Pancreas (tissue), 10 donors: ENCODE measurements around the gene TGM2. TPM values are rescaled to one million over a fixed set of nuclear protein-coding genes. Genes with fewer than 3 reads are reported as not detected.

Source experiments
- ATAC-seq, 4 donors: fragments of 200-7000 bp; cut with Tn5 transposase; one replicate each; pipeline versions ENCODE4 v1.8.0 to v1.9.1; 2020; ENCODE audit warnings: mild to moderate bottlenecking in 4 of 4, moderate library complexity in 4 of 4
- DNase-seq, 6 donors: peaks; one replicate each; pipeline ENCODE4 v3.0.0-alpha.2; 2020
- FAIRE-seq: peaks from 2 replicates; lab custom pipeline; 2012; peaks lifted over from hg19 to GRCh38; lab: Jason Lieb, UNC
- H3K27ac ChIP-seq, 4 donors: fragments of 200-600 bp; sonication (generic); 1 replicate in 3 of 4; 2 replicates in 1 of 4; pipeline versions ENCODE4 v1.5.0 to v1.8.0; 2020
- H3K27me3 ChIP-seq, 4 donors: fragments of 200-600 bp; one replicate each; pipeline ENCODE4 v1.8.0; 2021
- H3K36me3 ChIP-seq, 3 donors: fragments of 200-600 bp; sonication (generic) in 1 of 3; one replicate each; pipeline versions ENCODE4 v1.5.0 to v1.8.0; 2020 to 2021
- H3K4me1 ChIP-seq, 3 donors: fragments of 200-600 bp; one replicate each; pipeline ENCODE4 v1.8.0; 2021
- H3K4me3 ChIP-seq, 4 donors: fragments of 200-600 bp; sonication (generic) in 2 of 4; one replicate each; pipeline versions ENCODE4 v1.5.0 to v1.8.0; 2020 to 2021
- H3K9me3 ChIP-seq, 4 donors: fragments of 200-600 bp; one replicate each; pipeline ENCODE4 v1.8.0; 2021
- WGBS, 2 donors: extraction: QIAGEN DNeasy Blood & Tissue Kit; methylation state at CpG; one replicate each; pipeline ENCODE4 v1.1.7; 2013; 5-methylcytosine and 5-hydroxymethylcytosine counted together
- intact Hi-C, 3 donors: fragments of 100-400 bp; cut with DNase I; formaldehyde crosslinking; loops; one replicate each; pipeline versions ENCODE4 v1.11.1 to v1.14.2; 2022
- polyA plus RNA-seq, 2 donors: library from polyadenylated mRNA; stranded (reverse); fragments of 200-250 nt; gene quantifications; one replicate each; pipeline ENCODE4 v1.2.3, GENCODE V29; 2013
- total RNA-seq, 6 donors: library from RNA; stranded (reverse); fragmentation: NEBNext Ultra II Directional in 4 of 6; extraction: Animal tissue kit (Norgen Biotek cat#: 25700) in 4 of 6; gene quantifications; one replicate each; pipeline versions ENCODE4 v1.2.1 to v1.2.4, GENCODE V29; 2021 to 2023
- TF ChIP-seq, protein P1 (sequence below), 4 donors: fragments of 200-600 bp; sonication (generic) in 3 of 4; IDR thresholded peaks; one replicate each; pipeline versions ENCODE4 v1.5.0 to v1.8.0; 2021; ENCODE audit warnings: antibody characterized with exemption in 4 of 4
- donor health status: healthy with polysubstance abuse.
- donor health status: DM: no; HTN: no; CAD: no; lungs with moderate emphysema.
- donor health status: DM: no; HTN: no; CAD: no.
- donor health status: control.
- donor health status: control.
- donor health status: Bipolar disorder and iron deficiency.
- donor health status: DM: yes; HTN: yes; CAD: no.
- donor health status: DM: no; HTN: no; CAD: no.
- donor health status: DM: no; HTN: no; CAD: no.
- donor health status: DM: yes; HTN: yes; CAD: no.

Gene TGM2
- total and polyA plus RNA-seq, 8 donors: 3.7 to 92.6 (median 10.8) TPM

- H3K27me3 ChIP-seq: no peaks in the 10 kb centered on the region
- intact Hi-C loops: no loop called here
- H3K36me3 ChIP-seq: no peaks in the 10 kb centered on the region
- no peaks in the 10 kb centered on the region for H3K9me3 ChIP-seq
- H3K4me1 ChIP-seq: peaks cover 0 to 6% (median 0%) of the 10 kb centered on the region in 3 donors
- TF ChIP-seq, protein P1, sequence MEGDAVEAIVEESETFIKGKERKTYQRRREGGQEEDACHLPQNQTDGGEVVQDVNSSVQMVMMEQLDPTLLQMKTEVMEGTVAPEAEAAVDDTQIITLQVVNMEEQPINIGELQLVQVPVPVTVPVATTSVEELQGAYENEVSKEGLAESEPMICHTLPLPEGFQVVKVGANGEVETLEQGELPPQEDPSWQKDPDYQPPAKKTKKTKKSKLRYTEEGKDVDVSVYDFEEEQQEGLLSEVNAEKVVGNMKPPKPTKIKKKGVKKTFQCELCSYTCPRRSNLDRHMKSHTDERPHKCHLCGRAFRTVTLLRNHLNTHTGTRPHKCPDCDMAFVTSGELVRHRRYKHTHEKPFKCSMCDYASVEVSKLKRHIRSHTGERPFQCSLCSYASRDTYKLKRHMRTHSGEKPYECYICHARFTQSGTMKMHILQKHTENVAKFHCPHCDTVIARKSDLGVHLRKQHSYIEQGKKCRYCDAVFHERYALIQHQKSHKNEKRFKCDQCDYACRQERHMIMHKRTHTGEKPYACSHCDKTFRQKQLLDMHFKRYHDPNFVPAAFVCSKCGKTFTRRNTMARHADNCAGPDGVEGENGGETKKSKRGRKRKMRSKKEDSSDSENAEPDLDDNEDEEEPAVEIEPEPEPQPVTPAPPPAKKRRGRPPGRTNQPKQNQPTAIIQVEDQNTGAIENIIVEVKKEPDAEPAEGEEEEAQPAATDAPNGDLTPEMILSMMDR (IDR thresholded peaks at IDR 0.05): no peak
- WGBS, 2 donors: 59 to 65% methylated on average over 10 of the region's 10 CpGs
- no peak overlapping the region for H3K4me3 ChIP-seq
- H3K27ac ChIP-seq: no peak overlapping the region
- no peak for DNase-seq
- FAIRE-seq: no peak
- peak in 2 of 4 donors; percentile 13 to 55 for ATAC-seq
Measured at GRCh38 chr20:38113401-38114325, 51.4 kb downstream of the TGM2 start.

- Histone ChIP-seq H3K27me3 (no peaks in the 10 kb centered on the region), H3K4me3 (no peak overlapping the region), H3K9me3 (no peaks in the 10 kb centered on the region), H3K36me3 (no peaks in the 10 kb centered on the region), H3K4me1 (peaks cover 0 to 6% (median 0%) of the 10 kb centered on the region in 3 donors), H3K27ac (no peak overlapping the region)
- FAIRE-seq (no peak), DNase-seq (no peak), ATAC-seq (no peak)
- intact Hi-C loops: no loop called here
- TF ChIP-seq, protein P1 (IDR thresholded peaks at IDR 0.05): no peak
- WGBS, 2 donors: 92 to 96% methylated on average over 8 of the region's 8 CpGs
Measured at GRCh38 chr20:38112930-38113294, 52.2 kb downstream of the TGM2 start.

GRCh38 chr20:38112261-38112929 lies 52.7 kb downstream of the TGM2 start:
- intact Hi-C loops: no loop called here
- FAIRE-seq: no peak
- WGBS, 2 donors: 86 to 90% methylated on average over 14 of the region's 14 CpGs
- H3K4me1 ChIP-seq: peaks cover 0 to 6% (median 0%) of the 10 kb centered on the region in 3 donors
- TF ChIP-seq, protein P1 (IDR thresholded peaks at IDR 0.05): no peak
- no peak overlapping the region for H3K4me3 ChIP-seq
- no peaks in the 10 kb centered on the region for H3K9me3 ChIP-seq
- ATAC-seq: no peak
- DNase-seq: no peak
- no peaks in the 10 kb centered on the region for H3K27me3 ChIP-seq
- H3K27ac ChIP-seq: no peak overlapping the region
- H3K36me3 ChIP-seq: no peaks in the 10 kb centered on the region

GRCh38 chr20:38111366-38112232 lies 53.5 kb downstream of the TGM2 start:
- 80 to 81% methylated on average over 8 of the region's 8 CpGs for WGBS, 2 donors
- no peak overlapping the region for H3K4me3 ChIP-seq
- FAIRE-seq (no peak), ATAC-seq (no peak), DNase-seq (no peak)
- no peaks in the 10 kb centered on the region for H3K36me3 ChIP-seq
- intact Hi-C loops: no loop called here
- no peak overlapping the region for H3K27ac ChIP-seq
- TF ChIP-seq, protein P1 (IDR thresholded peaks at IDR 0.05): no peak
- peaks cover 0 to 6% (median 0%) of the 10 kb centered on the region in 3 donors for H3K4me1 ChIP-seq
- H3K27me3 ChIP-seq: no peaks in the 10 kb centered on the region
- H3K9me3 ChIP-seq: no peaks in the 10 kb centered on the region
